Cardiac muscle cell (in vitro differentiated cells and primary cell): ENCODE data around the gene SLC1A1. TPM values are rescaled to one million over a fixed set of nuclear protein-coding genes. Genes with fewer than 3 reads are reported as not detected.
"Not testable (repeated sequence)": the region's sequence is repeated elsewhere in the genome, so short reads cannot be mapped to it uniquely, and the experiment has no call there.

ENCODE experiments used
- DNase-seq, 2 donors: peaks; one replicate each; pipeline versions ENCODE4 v3.0.0 to v3.0.0-alpha.2; 2010 to 2017; ENCODE audit warnings: low read depth in 1 of 2, low spot score in 1 of 2
- H3K27ac ChIP-seq: fragments of 200-600 bp; sonication (generic); 2 replicates; pipeline ENCODE4 v1.5.1; 2016
- H3K27me3 ChIP-seq: fragments of 200-600 bp; sonication (generic); 2 replicates; pipeline ENCODE4 v1.6.0; 2016; ENCODE audit warnings: control low read depth
- H3K36me3 ChIP-seq: fragments of 200-600 bp; sonication (generic); 2 replicates; pipeline ENCODE4 v1.5.1; 2016; ENCODE audit warnings: control low read depth
- H3K4me1 ChIP-seq: fragments of 200-600 bp; sonication (generic); 2 replicates; pipeline ENCODE4 v1.8.1; 2017; ENCODE audit warnings: low read depth, mild to moderate bottlenecking, mixed run types
- H3K4me3 ChIP-seq: fragments of 200-600 bp; sonication (generic); 2 replicates; pipeline ENCODE4 v1.5.1; 2016; ENCODE audit warnings: mild to moderate bottlenecking
- H3K9me3 ChIP-seq: fragments of 200-600 bp; sonication (generic); 2 replicates; pipeline ENCODE4 v1.5.1; 2017; ENCODE audit warnings: low read depth, mild to moderate bottlenecking, control low read depth
- polyA plus RNA-seq: library from polyadenylated mRNA; unstranded; fragments of >200 nt; fragmentation: Nextera tagmentation; extraction: Ambion mirVana; gene quantifications from 2 replicates; pipeline ENCODE4 v1.2.1, GENCODE V29; 2016
- total RNA-seq: library from RNA; depleted of rRNA; stranded (reverse); fragments of >200 nt; gene quantifications from 2 replicates; pipeline ENCODE4 v1.2.3, GENCODE V29; 2016
- TF ChIP-seq, protein P1 (sequence below): IDR thresholded peaks from 2 replicates; pipeline ENCODE4 v1.5.1; 2012; ENCODE audit warnings: low read depth, mild to moderate bottlenecking, low read length

Gene SLC1A1
- total and polyA plus RNA-seq, 2 experiments from 2014 or later: 0.57 to 2.4 TPM

DNA sequence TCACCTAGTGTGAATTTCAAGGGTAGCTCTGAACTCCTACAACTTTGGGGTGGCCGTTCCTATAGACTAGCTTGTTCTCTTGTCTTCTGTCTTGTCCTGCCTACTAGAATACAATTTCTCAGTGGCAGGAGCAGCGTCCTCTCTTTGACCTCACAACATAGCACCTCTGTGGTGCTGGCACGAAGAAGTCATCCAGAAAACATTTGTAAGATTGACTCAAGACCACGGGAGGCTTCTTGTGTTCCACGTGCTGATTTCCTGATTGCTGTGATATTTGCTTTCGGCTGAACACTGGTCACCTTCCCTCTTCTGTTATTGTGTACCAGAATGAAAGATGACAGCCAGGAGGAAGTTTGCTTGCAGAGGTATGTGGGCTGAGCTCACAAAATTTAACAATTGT, 27.0 kb downstream of the SLC1A1 start:
- Histone ChIP-seq H3K9me3 (no peaks in the 10 kb centered on the region), H3K27ac (no peak overlapping the region), H3K4me3 (no peak overlapping the region), H3K36me3 (no peaks in the 10 kb centered on the region), H3K4me1 (no peaks in the 10 kb centered on the region), H3K27me3 (no peaks in the 10 kb centered on the region)
- TF ChIP-seq, protein P1, sequence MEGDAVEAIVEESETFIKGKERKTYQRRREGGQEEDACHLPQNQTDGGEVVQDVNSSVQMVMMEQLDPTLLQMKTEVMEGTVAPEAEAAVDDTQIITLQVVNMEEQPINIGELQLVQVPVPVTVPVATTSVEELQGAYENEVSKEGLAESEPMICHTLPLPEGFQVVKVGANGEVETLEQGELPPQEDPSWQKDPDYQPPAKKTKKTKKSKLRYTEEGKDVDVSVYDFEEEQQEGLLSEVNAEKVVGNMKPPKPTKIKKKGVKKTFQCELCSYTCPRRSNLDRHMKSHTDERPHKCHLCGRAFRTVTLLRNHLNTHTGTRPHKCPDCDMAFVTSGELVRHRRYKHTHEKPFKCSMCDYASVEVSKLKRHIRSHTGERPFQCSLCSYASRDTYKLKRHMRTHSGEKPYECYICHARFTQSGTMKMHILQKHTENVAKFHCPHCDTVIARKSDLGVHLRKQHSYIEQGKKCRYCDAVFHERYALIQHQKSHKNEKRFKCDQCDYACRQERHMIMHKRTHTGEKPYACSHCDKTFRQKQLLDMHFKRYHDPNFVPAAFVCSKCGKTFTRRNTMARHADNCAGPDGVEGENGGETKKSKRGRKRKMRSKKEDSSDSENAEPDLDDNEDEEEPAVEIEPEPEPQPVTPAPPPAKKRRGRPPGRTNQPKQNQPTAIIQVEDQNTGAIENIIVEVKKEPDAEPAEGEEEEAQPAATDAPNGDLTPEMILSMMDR: no peak
- no peak for DNase-seq

DNA sequence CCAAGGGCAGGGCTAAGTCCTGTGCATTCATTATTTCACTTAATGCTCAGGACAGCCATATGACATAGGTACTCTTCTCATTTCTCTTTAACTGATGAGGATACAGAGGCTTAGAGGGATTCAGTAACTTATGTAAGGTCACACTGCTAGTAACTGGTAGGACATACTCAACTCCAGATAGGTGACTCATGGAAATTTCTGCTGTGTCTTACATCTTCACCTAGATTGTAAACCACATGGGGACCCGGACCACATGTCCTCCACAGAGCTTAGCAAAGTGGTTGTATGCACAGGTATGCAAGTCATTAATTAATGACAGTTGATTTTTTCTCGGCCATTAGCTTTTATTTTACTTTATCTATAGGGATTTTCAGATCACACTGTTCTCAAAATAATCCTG, 29.3 kb downstream of the SLC1A1 start:
- Histone ChIP-seq H3K4me1 (no peaks in the 10 kb centered on the region), H3K4me3 (no peak overlapping the region), H3K27ac (no peak overlapping the region), H3K9me3 (no peaks in the 10 kb centered on the region), H3K27me3 (no peaks in the 10 kb centered on the region), H3K36me3 (no peaks in the 10 kb centered on the region)
- TF ChIP-seq, protein P1: no peak
- DNase-seq: no peak

DNA sequence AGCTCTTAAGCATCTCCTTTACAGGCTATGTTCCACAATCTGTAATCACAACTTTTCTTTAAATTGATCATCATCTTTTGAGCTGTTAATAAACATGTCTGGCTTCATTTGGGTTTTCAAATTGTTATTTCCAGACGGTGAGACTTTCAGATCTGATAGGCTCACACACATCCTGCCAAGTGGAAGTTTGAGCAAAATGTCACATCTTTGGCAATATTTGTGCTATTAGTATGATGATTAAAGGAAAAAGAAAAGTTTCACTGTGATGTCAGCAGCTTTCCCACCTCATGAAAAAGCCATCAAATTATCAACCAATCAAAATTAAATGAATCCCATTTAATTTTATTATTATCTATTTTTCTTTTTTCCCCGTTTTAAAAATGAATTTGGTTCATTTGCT, 29.8 kb downstream of the SLC1A1 start:
- TF ChIP-seq, protein P1: no peak
- DNase-seq: no peak
- H3K27ac ChIP-seq: no peak overlapping the region
- H3K4me3 ChIP-seq: no peak overlapping the region
- no peaks in the 10 kb centered on the region for H3K9me3 ChIP-seq
- no peaks in the 10 kb centered on the region for H3K27me3 ChIP-seq
- no peaks in the 10 kb centered on the region for H3K36me3 ChIP-seq
- H3K4me1 ChIP-seq: no peaks in the 10 kb centered on the region

DNA sequence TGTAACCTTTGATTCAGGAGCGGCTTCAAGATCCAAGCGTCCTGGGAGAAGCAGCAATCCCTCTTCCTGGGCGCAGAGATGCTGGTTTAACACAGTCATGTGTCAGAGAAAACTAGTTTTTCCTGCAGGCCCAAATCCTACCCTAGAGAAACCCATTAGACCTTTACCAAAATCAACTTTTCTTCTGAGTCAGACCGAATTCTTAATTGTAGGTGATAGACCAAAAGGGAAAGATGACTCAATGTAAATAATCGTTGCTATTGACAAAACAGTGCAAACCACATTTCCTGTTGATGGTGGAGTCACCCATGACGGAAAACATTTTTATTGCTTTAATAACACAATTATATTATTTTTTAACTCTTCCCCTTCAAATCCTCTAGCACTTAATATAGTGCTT, 40.1 kb downstream of the SLC1A1 start:
- TF ChIP-seq, protein P1: no peak
- no peak overlapping the region for H3K4me3 ChIP-seq
- no peak overlapping the region for H3K27ac ChIP-seq
- no peaks in the 10 kb centered on the region for H3K4me1 ChIP-seq
- no peaks in the 10 kb centered on the region for H3K27me3 ChIP-seq
- no peaks in the 10 kb centered on the region for H3K36me3 ChIP-seq
- peak in 1 of 2 donors; percentile 25 for DNase-seq
- no peaks in the 10 kb centered on the region for H3K9me3 ChIP-seq

DNA sequence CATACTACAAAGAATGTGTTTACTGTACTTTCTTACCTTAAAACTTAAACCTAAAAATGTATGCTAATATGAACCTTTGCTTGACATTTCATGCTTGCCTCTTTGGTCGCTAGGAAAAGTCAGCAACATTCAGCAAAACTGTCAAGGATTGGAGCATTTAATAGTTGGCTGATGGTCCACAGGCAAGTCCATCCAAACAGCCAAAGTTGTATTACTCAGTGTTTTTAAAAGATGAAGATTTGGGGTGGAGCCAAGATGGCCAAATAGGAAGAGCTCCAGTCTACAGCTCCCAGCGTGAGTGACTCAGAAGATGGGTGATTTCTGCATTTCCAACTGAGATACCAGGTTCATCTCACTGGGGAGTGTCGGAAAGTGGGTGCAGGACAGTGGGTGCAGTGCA, 40.6 kb downstream of the SLC1A1 start:
- DNase-seq: peak in 1 of 2 donors; percentile 64
- not testable (repeated sequence) for H3K36me3 ChIP-seq, H3K27ac ChIP-seq

DNA sequence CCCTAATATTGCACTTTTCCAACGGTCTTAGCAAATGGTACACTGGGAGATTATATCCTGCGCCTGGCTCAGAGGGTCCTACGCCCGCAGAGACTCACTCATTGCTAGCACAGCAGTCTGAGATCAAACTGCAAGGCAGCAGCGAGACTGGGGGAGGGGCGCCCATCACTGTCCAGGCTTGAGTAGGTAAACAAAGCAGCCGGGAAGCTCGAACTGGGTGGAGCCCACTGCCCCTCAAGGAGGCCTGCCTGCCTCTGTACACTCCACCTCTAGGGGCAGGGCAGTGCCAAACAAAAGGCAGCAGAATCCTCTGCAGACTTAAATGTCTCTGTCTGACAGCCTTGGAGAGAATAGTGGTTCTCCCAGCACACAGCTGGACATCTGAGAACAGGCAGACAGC, 41.1 kb downstream of the SLC1A1 start:
- not testable (repeated sequence) for H3K4me3 ChIP-seq, H3K27ac ChIP-seq, H3K4me1 ChIP-seq, H3K36me3 ChIP-seq, H3K9me3 ChIP-seq, H3K27me3 ChIP-seq, DNase-seq

More for the DNA sequence above, 40.6 kb downstream of the SLC1A1 start:
- H3K9me3 ChIP-seq, H3K4me1 ChIP-seq, H3K4me3 ChIP-seq, H3K27me3 ChIP-seq: not testable (repeated sequence)

DNA sequence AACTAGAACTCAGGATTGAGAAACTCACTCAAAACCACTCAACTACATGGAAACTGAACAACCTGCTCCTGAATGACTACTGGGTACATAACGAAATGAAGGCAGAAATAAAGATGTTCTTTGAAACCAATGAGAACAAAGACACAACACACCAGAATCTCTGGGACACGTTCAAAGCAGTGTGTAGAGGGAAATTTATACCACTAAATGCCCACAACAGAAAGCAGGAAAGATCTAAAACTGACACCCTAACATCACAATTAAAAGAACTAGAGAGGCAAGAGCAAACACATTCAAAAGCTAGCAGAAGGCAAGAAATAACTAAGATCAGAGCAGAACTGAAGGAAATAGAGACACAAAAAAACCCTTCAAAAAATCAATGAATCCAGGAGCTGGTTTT, 43.6 kb downstream of the SLC1A1 start:
- not testable (repeated sequence) for H3K9me3 ChIP-seq, H3K36me3 ChIP-seq, H3K27me3 ChIP-seq, H3K27ac ChIP-seq, H3K4me1 ChIP-seq, DNase-seq, H3K4me3 ChIP-seq

DNA sequence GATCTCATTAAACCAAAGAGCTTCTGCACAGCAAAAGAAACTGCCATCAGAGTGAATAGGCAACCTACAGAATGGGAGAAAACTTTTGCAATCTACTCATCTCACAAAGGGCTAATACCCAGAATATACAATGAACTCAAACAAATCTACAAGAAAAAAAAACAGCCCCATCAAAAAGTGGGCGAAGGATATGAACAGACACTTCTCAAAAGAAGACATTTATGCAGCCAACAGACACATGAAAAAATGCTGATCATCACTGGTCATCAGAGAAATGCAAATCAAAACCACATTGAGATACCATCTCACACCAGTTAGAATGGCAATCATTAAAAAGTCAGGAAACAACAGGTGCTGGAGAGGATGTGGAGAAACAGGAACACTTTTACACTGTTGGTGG, 45.9 kb downstream of the SLC1A1 start:
- not testable (repeated sequence) for DNase-seq, H3K27me3 ChIP-seq, H3K36me3 ChIP-seq, H3K4me3 ChIP-seq, H3K4me1 ChIP-seq, H3K27ac ChIP-seq, H3K9me3 ChIP-seq
